NCI-H69 (cell line): ENCODE measurements around the gene RAB4A.

ENCODE experiments used
- DNase-seq: peaks from one replicate; lab custom pipeline; 2025; lab: John Stamatoyannopoulos, UW

Gene RAB4A

GRCh38 chr1:229270547-229271447 is at the start of gene RAB4A:
RAB4A (plus strand) TSS chr1:229271111; CDS start chr1:229271340, 229 bp downstream.
- DNase-seq, result peak; percentile 97

GRCh38 chr1:229222081-229222480 is 48.8 kb upstream of the RAB4A start:
- DNase-seq, result no peak

- peak; percentile 17 for DNase-seq
Measured at GRCh38 chr1:229223498-229223897, 47.4 kb upstream of the RAB4A start.

GRCh38 chr1:229224308-229224707 is 46.6 kb upstream of the RAB4A start:
- peak; percentile 45 for DNase-seq

GRCh38 chr1:229225331-229225782 is 45.6 kb upstream of the RAB4A start:
- peak; percentile 91 for DNase-seq

GRCh38 chr1:229226796-229227195 is 44.1 kb upstream of the RAB4A start:
- DNase-seq, result no peak

- DNase-seq, result peak; percentile 89
Measured at GRCh38 chr1:229227298-229227919, 43.5 kb upstream of the RAB4A start.

- no peak for DNase-seq
Measured at GRCh38 chr1:229228522-229228921, 42.4 kb upstream of the RAB4A start.

- DNase-seq, result peak; percentile 65
Measured at GRCh38 chr1:229229137-229229720, 41.7 kb upstream of the RAB4A start.

GRCh38 chr1:229229721-229230139 is 41.2 kb upstream of the RAB4A start:
- DNase-seq, result peak; percentile 78

GRCh38 chr1:229230140-229230892 is 40.6 kb upstream of the RAB4A start:
- peak; percentile 96 for DNase-seq

- DNase-seq, result peak; percentile 97
Measured at GRCh38 chr1:229230893-229231753, 39.8 kb upstream of the RAB4A start.

GRCh38 chr1:229231754-229232119 is 39.2 kb upstream of the RAB4A start:
- DNase-seq, result peak; percentile 87

- no peak for DNase-seq
Measured at GRCh38 chr1:229234870-229235472, 35.9 kb upstream of the RAB4A start.

GRCh38 chr1:229237320-229237719 is 33.6 kb upstream of the RAB4A start:
- peak; percentile 91 for DNase-seq

- DNase-seq, result no peak
Measured at GRCh38 chr1:229238231-229238630, 32.7 kb upstream of the RAB4A start.

- DNase-seq, result no peak
Measured at GRCh38 chr1:229238674-229239415, 32.1 kb upstream of the RAB4A start.

GRCh38 chr1:229240532-229240931 is 30.4 kb upstream of the RAB4A start:
- no peak for DNase-seq

GRCh38 chr1:229241390-229241789 is 29.5 kb upstream of the RAB4A start:
- no peak for DNase-seq

- no peak for DNase-seq
Measured at GRCh38 chr1:229243638-229244037, 27.3 kb upstream of the RAB4A start.
